AG10803 (cell line): ENCODE results near the gene GFPT2.
A peak's percentile ranks its signal among the peaks of the same experiment; 100 is the strongest.

Experiments used
- DNase-seq: peaks from one replicate; pipeline ENCODE4 v3.0.0; 2010; ENCODE audit warnings: low read depth
- H3K4me3 ChIP-seq: 2 replicates; pipeline ENCODE4 v1.5.1; 2011; ENCODE audit warnings: mild to moderate bottlenecking, low read length, control low read depth
- CTCF ChIP-seq: conservative IDR thresholded peaks from 2 replicates; pipeline ENCODE4 v1.5.1; 2011; ENCODE audit warnings: mild to moderate bottlenecking, low read length, control low read depth, inconsistent platforms

The GFPT2 gene

GRCh38 chr5:180373454-180373853 lies 20.3 kb upstream of the GFPT2 start:
- no peak for TF ChIP-seq CTCF
- H3K4me3 ChIP-seq = no peak overlapping the region
- DNase-seq = no peak

- DNase-seq = no peak
- H3K4me3 ChIP-seq = no peak overlapping the region
- no peak for TF ChIP-seq CTCF
Observed at GRCh38 chr5:180371949-180372348, 18.8 kb upstream of the GFPT2 start.

GRCh38 chr5:180370861-180371641 lies 17.9 kb upstream of the GFPT2 start:
- no peak for TF ChIP-seq CTCF
- no peak overlapping the region for H3K4me3 ChIP-seq
- peak; percentile 13 for DNase-seq

- TF ChIP-seq CTCF = no peak
- DNase-seq = no peak
- H3K4me3 ChIP-seq = no peak overlapping the region
Observed at GRCh38 chr5:180367991-180368390, 14.9 kb upstream of the GFPT2 start.

- no peak for TF ChIP-seq CTCF
- DNase-seq = no peak
- H3K4me3 ChIP-seq = no peak overlapping the region
Observed at GRCh38 chr5:180367300-180367699, 14.2 kb upstream of the GFPT2 start.

- no peak overlapping the region for H3K4me3 ChIP-seq
- DNase-seq = peak; percentile 68
- no peak for TF ChIP-seq CTCF
Observed at GRCh38 chr5:180366326-180366725, 13.2 kb upstream of the GFPT2 start.

- no peak for DNase-seq
- TF ChIP-seq CTCF = no peak
- no peak overlapping the region for H3K4me3 ChIP-seq
Observed at GRCh38 chr5:180365829-180366228, 12.7 kb upstream of the GFPT2 start.
